Astrocyte of the spinal cord (primary cell): ENCODE results near the gene PRRC2A.

Experiments used
- DNase-seq: peaks from one replicate; pipeline ENCODE4 v3.0.0; 2011; ENCODE audit warnings: low read depth, low spot score
- H3K4me3 ChIP-seq: 2 replicates; pipeline ENCODE4 v1.5.1; 2011; ENCODE audit warnings: low read depth, mild to moderate bottlenecking, low read length, moderate library complexity
- in situ Hi-C: cut with HindIII; loops from 2 replicates; pipeline ENCODE4 v1.10.0; 2017; ENCODE audit warnings: low sequenced_read_pairs
- TF ChIP-seq, protein P1 (sequence below): IDR thresholded peaks from 2 replicates; pipeline ENCODE4 v1.5.1; 2012; ENCODE audit warnings: low read depth, mild to moderate bottlenecking, low read length, inconsistent platforms

The PRRC2A gene

DNA sequence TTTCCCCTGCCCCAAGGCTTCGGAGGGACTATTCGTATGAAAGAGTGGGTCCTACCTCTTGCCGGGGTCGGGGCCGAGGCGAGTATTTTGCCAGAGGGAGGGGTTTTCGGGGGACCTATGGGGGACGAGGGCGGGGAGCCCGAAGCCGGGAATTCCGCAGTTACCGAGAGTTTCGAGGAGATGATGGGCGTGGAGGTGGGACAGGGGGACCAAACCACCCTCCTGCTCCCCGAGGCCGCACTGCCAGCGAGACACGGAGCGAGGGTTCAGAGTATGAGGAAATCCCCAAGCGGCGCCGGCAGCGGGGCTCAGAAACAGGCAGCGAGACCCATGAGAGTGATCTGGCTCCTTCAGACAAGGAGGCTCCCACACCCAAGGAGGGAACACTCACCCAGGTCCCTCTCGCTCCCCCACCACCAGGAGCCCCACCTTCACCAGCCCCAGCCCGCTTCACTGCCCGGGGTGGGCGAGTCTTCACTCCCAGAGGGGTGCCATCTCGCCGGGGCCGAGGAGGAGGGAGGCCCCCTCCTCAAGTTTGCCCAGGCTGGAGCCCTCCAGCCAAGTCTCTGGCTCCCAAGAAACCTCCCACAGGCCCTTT lies 11.3 kb downstream of the PRRC2A start:
- in situ Hi-C loops = no loop called here
- DNase-seq = no peak
- TF ChIP-seq, protein P1, sequence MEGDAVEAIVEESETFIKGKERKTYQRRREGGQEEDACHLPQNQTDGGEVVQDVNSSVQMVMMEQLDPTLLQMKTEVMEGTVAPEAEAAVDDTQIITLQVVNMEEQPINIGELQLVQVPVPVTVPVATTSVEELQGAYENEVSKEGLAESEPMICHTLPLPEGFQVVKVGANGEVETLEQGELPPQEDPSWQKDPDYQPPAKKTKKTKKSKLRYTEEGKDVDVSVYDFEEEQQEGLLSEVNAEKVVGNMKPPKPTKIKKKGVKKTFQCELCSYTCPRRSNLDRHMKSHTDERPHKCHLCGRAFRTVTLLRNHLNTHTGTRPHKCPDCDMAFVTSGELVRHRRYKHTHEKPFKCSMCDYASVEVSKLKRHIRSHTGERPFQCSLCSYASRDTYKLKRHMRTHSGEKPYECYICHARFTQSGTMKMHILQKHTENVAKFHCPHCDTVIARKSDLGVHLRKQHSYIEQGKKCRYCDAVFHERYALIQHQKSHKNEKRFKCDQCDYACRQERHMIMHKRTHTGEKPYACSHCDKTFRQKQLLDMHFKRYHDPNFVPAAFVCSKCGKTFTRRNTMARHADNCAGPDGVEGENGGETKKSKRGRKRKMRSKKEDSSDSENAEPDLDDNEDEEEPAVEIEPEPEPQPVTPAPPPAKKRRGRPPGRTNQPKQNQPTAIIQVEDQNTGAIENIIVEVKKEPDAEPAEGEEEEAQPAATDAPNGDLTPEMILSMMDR = no peak
- no peak overlapping the region for H3K4me3 ChIP-seq

DNA sequence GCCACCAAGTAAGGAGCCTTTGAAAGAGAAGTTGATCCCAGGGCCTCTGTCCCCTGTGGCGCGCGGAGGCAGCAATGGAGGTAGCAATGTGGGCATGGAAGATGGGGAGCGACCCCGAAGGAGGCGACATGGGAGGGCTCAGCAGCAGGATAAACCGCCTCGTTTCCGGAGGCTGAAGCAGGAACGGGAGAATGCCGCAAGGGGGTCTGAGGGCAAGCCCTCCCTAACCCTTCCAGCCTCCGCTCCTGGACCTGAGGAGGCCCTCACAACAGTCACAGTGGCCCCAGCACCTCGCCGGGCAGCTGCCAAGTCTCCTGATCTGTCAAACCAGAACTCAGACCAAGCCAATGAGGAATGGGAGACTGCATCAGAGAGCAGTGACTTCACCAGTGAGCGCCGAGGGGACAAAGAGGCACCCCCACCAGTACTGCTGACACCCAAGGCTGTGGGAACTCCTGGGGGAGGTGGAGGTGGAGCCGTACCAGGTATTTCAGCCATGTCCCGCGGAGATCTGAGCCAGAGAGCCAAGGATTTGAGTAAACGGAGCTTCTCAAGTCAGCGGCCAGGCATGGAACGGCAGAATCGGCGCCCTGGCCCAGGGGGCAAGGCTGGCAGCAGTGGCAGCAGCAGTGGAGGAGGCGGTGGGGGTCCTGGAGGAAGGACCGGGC lies 11.9 kb downstream of the PRRC2A start:
- in situ Hi-C loops = no loop called here
- H3K4me3 ChIP-seq = no peak overlapping the region
- TF ChIP-seq, protein P1 = no peak
- DNase-seq = no peak

DNA sequence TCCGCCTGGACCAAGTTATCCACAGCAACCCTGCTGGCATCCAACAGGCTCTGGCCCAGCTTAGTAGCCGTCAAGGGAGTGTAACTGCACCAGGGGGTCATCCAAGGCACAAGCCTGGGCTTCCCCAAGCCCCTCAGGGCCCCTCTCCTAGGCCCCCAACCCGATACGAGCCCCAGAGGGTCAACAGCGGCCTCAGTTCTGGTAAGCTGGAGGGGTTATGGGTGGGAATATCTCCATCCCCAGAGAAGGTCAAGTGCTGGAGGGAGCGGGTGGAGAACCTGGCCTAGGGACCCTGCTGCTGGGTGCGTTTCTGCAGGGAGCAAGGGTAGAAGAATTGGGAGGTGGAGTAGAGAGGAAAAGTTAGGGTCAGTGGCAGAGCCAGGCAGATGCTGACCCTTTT lies 12.9 kb downstream of the PRRC2A start:
- no peak overlapping the region for H3K4me3 ChIP-seq
- in situ Hi-C loops = no loop called here
- TF ChIP-seq, protein P1 = no peak
- no peak for DNase-seq

GRCh38 chr6:31634131-31634530 lies 13.6 kb downstream of the PRRC2A start:
- TF ChIP-seq, protein P1 = no peak
- no peak for DNase-seq
- no peak overlapping the region for H3K4me3 ChIP-seq
- in situ Hi-C loops = no loop called here

- H3K4me3 ChIP-seq = no peak overlapping the region
- TF ChIP-seq, protein P1 = no peak
- in situ Hi-C loops = no loop called here
- no peak for DNase-seq
Measured at GRCh38 chr6:31634969-31635575, 14.6 kb downstream of the PRRC2A start.

DNA sequence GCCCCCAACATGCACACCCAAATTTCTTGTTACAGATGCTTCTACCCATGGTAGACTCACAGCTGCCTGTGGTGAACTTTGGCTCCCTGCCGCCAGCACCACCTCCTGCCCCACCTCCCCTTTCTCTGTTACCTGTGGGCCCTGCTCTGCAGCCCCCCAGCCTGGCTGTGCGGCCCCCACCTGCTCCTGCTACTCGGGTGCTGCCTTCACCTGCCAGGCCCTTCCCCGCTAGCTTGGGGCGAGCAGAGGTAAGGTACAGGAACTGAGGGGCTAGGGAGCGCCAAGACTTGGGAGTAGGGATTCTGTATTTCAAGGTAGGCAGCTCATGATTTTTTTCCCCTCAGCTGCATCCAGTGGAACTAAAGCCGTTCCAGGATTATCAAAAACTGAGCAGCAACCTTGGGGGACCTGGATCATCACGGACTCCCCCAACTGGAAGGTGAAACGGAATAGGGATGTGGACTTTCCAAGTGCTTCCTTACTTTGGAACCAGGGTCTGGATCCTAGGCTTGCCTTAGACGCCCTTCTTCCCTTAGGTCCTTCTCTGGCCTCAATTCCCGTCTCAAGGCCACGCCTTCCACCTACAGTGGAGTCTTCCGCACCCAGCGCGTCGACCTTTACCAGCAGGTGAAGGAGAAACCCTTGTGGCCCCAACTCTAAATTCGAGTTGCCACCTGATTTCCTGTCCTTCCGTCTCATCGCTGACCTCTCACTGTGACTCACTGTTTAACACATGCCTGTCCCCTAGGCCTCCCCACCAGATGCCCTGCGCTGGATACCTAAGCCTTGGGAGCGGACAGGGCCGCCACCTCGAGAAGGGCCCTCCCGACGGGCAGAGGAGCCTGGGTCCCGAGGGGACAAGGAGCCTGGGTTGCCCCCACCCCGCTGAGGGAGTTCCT lies 16.4 kb downstream of the PRRC2A start:
- in situ Hi-C loops = no loop called here
- no peak overlapping the region for H3K4me3 ChIP-seq
- TF ChIP-seq, protein P1 = no peak
- no peak for DNase-seq
